Breast epithelium (tissue), 4 donors: ENCODE measurements around the gene SLC22A12. TPM values are rescaled to one million over a fixed set of nuclear protein-coding genes. Genes with fewer than 3 reads are reported as not detected.
A peak's percentile ranks its signal among the peaks of the same experiment; 100 is the strongest.

ENCODE experiments used
- DNase-seq, 2 donors: peaks; one replicate each; pipeline ENCODE4 v3.0.0-alpha.2; 2019; ENCODE audit warnings: low spot score in 2 of 2
- H3K27ac ChIP-seq, 2 donors: fragments of 200-600 bp; sonication (generic) in 1 of 2; one replicate each; pipeline ENCODE4 v1.5.1; 2016 to 2019; ENCODE audit warnings: mild to moderate bottlenecking in 1 of 2
- H3K27me3 ChIP-seq, 2 donors: fragments of 200-600 bp; sonication (generic) in 1 of 2; one replicate each; pipeline versions ENCODE4 v1.5.1 to v1.6.0; 2017 to 2019; ENCODE audit warnings: control low read depth in 1 of 2, mild to moderate bottlenecking in 1 of 2
- H3K36me3 ChIP-seq: fragments of 200-600 bp; one replicate; pipeline ENCODE4 v1.5.1; 2019
- H3K4me1 ChIP-seq, 2 donors: fragments of 200-600 bp; sonication (generic); one replicate each; pipeline ENCODE4 v1.5.1; 2016 to 2019; ENCODE audit warnings: control low read depth in 1 of 2
- H3K4me3 ChIP-seq, 3 donors: fragments of 200-600 bp; sonication (generic); 1 replicate in 2 of 3; 2 replicates in 1 of 3; pipeline ENCODE4 v1.5.1; 2016 to 2019; ENCODE audit warnings: mild to moderate bottlenecking in 3 of 3, moderate library complexity in 2 of 3
- H3K9me3 ChIP-seq, 2 donors: fragments of 200-600 bp; sonication (generic) in 1 of 2; one replicate each; pipeline ENCODE4 v1.5.1; 2016 to 2019; ENCODE audit warnings: control low read depth in 1 of 2
- CTCF ChIP-seq, 3 donors: fragments of 450-650 bp; IDR thresholded peaks; one replicate each; pipeline ENCODE4 v1.5.1; 2016 to 2017; ENCODE audit warnings: antibody characterized with exemption in 3 of 3, mild to moderate bottlenecking in 3 of 3, moderate library complexity in 3 of 3
- POLR2A ChIP-seq: fragments of 450-650 bp; IDR thresholded peaks from one replicate; pipeline ENCODE4 v1.6.1; 2016; ENCODE audit warnings: antibody characterized with exemption, mild to moderate bottlenecking, moderate library complexity
- POLR2AphosphoS5 ChIP-seq, 3 donors: sonication (generic); formaldehyde crosslinking; IDR thresholded peaks; one replicate each; pipeline ENCODE4 v1.6.1; 2017; ENCODE audit warnings: antibody characterized with exemption in 3 of 3
- intact Hi-C: fragments of 100-400 bp; cut with DNase I; formaldehyde crosslinking; loops from one replicate; pipeline ENCODE4 v1.15.1; 2023; ENCODE audit warnings: low total_unique reads
- total RNA-seq, 3 donors: library from RNA; depleted of rRNA; stranded (reverse); fragments of >200 nt; gene quantifications; one replicate each; pipeline ENCODE4 v1.1.0, GENCODE V29; 2016

SLC22A12 gene
- total RNA-seq, 3 donors from 2014 or later: not detected

DNA sequence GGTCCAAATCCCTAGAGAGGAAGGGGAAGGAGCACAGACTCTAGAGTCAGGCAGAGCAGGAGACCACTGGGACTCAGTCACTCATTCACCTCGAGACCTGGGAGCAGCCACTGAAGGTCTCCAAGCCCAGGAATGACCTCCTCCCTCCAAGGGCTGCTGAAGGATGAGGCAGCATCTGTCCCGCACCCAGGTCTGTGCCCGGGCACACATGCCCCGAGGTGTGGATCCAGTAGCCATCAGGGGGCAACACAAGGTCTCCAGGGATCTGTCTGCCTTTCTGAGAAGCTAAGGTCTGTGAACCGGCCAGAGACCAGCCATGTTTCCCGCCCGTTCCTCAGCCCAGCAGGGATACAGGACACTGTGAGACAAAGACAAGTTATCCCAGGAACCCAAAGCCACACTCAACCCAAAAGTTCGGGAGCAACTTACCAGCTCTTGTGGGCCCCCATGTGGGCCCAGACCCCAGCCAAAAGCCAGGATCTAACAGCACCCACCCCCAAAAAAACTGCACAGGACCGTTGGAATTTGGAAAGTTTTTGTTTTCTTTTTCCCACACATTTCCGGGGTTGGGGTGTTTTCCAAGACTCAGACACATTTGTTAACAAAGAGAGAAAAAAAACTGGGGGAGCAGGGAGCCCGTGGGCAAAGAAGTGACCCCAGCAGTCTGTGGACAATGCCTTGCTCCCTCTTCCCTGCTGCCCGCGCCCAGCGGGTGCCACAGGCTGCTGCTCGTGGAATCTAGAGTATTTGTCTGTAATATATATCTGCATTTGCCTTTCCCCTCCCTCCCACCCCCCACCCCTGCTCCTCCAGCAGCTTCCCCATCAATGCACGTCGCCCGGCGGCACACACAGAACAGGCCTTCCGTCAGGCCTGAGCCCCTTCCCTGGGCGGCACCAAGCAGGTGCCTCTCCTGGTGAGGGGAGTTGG lies 14.9 kb downstream of the SLC22A12 start:
- intact Hi-C loops: no loop called here
- no peaks in the 10 kb centered on the region for H3K27me3 ChIP-seq
- TF ChIP-seq POLR2A: no peak
- TF ChIP-seq CTCF (IDR thresholded peaks at IDR 0.05): no peak
- TF ChIP-seq POLR2AphosphoS5 (IDR thresholded peaks at IDR 0.05): no peak
- H3K9me3 ChIP-seq: no peaks in the 10 kb centered on the region
- H3K27ac ChIP-seq: peak overlapping the region in 1 of 2 donors; percentile 55
- H3K36me3 ChIP-seq: no peaks in the 10 kb centered on the region
- H3K4me1 ChIP-seq: no peaks in the 10 kb centered on the region
- H3K4me3 ChIP-seq: no peak overlapping the region
- no peak for DNase-seq

DNA sequence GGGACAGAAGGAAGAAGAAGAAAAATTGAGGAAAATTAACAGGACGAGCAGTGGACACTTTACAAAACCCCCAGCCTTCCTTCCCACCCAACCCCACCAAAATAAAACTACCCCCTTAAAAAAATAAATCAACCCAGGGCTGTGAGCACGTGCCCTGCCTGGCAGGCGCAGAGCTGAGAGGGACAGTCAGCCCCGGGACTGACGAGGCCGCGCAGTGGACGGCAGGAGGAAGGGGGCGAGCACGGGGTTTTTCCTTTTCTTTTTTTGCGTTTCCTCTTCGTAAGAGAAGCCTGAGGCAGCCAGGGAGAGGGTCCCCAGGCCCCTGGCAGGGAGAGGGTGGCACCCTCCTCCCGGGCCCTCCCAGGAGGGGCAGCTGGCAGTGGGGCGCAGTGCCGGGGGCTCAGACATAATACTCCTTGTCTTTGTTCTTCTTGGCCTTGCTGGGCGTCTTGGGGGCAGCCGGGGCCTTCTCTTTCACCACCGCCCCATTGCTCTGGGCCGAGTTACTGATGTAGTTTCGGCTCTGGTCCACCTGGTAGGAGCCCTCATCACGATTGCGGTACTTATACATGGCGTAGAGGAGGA lies 15.9 kb downstream of the SLC22A12 start:
- Histone ChIP-seq H3K4me1 (no peaks in the 10 kb centered on the region), H3K36me3 (no peaks in the 10 kb centered on the region), H3K4me3 (no peak overlapping the region), H3K9me3 (no peaks in the 10 kb centered on the region), H3K27me3 (no peaks in the 10 kb centered on the region), H3K27ac (peak overlapping the region in 1 of 2 donors; percentile 70)
- intact Hi-C loops: no loop called here
- TF ChIP-seq CTCF (IDR thresholded peaks at IDR 0.05): no peak
- no peak for DNase-seq

DNA sequence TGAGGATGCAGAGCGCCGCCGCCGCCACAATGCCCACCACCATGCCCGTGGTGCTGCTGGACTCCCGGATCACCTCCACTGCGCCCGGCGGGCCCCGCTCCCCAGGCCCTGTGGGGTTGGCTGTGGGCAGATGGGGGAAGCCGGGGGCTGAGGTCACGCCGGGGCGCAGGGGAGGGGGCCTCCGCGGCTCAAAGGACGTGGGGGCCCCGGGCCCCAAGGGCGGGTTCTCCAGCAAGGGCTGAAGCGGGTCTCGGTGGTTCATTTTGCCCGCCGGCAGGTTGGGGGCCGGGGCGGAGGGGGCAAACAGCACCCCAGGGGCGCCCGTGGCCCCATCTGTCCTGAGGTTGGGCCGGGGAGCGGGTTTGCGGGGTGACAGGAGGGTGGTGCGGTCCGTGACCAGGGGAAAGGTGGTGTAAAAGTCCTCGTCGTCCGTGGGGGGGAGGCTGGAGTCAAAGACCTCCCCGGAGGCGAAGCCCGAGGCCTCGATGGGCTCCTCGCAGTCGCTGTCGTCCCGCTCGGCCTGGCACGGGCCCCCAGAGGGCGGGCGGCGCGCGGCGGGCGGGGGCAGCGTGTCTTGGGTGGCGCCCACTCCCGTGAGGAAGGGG lies 16.5 kb downstream of the SLC22A12 start:
- Histone ChIP-seq H3K4me3 (peak overlapping the region; percentile 21 to 64 (median 45)), H3K27ac (peak overlapping the region; percentile 45 to 70), H3K27me3 (no peaks in the 10 kb centered on the region), H3K4me1 (no peaks in the 10 kb centered on the region), H3K36me3 (no peaks in the 10 kb centered on the region), H3K9me3 (no peaks in the 10 kb centered on the region)
- TF ChIP-seq POLR2A: no peak
- TF ChIP-seq POLR2AphosphoS5 (IDR thresholded peaks at IDR 0.05): no peak
- no peak for TF ChIP-seq CTCF (IDR thresholded peaks at IDR 0.05)
- intact Hi-C loops: no loop called here
- no peak for DNase-seq

GRCh38 chr11:64608046-64608445 lies 17.0 kb downstream of the SLC22A12 start:
- Histone ChIP-seq H3K36me3 (no peaks in the 10 kb centered on the region), H3K27me3 (no peaks in the 10 kb centered on the region), H3K9me3 (no peaks in the 10 kb centered on the region), H3K4me3 (peak overlapping the region; percentile 21 to 64 (median 45)), H3K27ac (peak overlapping the region; percentile 45 to 70), H3K4me1 (no peaks in the 10 kb centered on the region)
- TF ChIP-seq POLR2AphosphoS5 (IDR thresholded peaks at IDR 0.05): no peak
- no peak for TF ChIP-seq POLR2A
- TF ChIP-seq CTCF (IDR thresholded peaks at IDR 0.05): no peak
- peak in 1 of 2 donors; percentile 27 for DNase-seq
- intact Hi-C loops: no loop called here

- Histone ChIP-seq H3K4me1 (no peaks in the 10 kb centered on the region), H3K36me3 (no peaks in the 10 kb centered on the region), H3K9me3 (no peaks in the 10 kb centered on the region), H3K27ac (peak overlapping the region in 1 of 2 donors; percentile 12), H3K27me3 (no peaks in the 10 kb centered on the region), H3K4me3 (no peak overlapping the region)
- no peak for TF ChIP-seq POLR2AphosphoS5 (IDR thresholded peaks at IDR 0.05)
- TF ChIP-seq CTCF (IDR thresholded peaks at IDR 0.05): no peak
- TF ChIP-seq POLR2A: no peak
- intact Hi-C loops: no loop called here
- DNase-seq: no peak
Measured at GRCh38 chr11:64608636-64609035, 17.6 kb downstream of the SLC22A12 start.
